ENCODE data around the gene KIAA0232.

DNA sequence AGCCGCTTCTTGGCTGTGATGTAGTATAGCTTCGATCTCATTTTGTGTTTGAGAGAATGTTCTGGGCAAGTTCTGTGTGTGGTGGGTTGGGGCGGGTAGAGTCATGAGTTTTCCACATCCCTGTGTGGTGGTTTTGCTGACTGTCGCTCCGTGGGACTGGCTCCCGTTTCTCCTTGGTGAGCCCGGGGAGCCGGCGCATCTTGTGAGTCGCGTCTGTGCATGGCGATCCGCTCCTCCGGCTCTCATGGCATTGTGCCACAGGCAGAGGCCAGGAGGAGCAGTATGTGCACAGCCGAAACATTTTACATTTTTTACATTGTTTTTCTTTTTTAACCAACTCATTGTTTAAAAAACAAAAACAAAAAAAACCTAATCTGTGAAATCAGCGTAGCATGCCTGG lies 99.4 kb downstream of the KIAA0232 start:
- TF ChIP-seq, protein P1, sequence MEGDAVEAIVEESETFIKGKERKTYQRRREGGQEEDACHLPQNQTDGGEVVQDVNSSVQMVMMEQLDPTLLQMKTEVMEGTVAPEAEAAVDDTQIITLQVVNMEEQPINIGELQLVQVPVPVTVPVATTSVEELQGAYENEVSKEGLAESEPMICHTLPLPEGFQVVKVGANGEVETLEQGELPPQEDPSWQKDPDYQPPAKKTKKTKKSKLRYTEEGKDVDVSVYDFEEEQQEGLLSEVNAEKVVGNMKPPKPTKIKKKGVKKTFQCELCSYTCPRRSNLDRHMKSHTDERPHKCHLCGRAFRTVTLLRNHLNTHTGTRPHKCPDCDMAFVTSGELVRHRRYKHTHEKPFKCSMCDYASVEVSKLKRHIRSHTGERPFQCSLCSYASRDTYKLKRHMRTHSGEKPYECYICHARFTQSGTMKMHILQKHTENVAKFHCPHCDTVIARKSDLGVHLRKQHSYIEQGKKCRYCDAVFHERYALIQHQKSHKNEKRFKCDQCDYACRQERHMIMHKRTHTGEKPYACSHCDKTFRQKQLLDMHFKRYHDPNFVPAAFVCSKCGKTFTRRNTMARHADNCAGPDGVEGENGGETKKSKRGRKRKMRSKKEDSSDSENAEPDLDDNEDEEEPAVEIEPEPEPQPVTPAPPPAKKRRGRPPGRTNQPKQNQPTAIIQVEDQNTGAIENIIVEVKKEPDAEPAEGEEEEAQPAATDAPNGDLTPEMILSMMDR (IDR thresholded peaks at IDR 0.05; ENCODE audit: low read depth, low read length, missing input control), result no peak
- TF ChIP-seq RAD21 (IDR thresholded peaks at IDR 0.05), result no peak
- TF ChIP-seq, protein P2, sequence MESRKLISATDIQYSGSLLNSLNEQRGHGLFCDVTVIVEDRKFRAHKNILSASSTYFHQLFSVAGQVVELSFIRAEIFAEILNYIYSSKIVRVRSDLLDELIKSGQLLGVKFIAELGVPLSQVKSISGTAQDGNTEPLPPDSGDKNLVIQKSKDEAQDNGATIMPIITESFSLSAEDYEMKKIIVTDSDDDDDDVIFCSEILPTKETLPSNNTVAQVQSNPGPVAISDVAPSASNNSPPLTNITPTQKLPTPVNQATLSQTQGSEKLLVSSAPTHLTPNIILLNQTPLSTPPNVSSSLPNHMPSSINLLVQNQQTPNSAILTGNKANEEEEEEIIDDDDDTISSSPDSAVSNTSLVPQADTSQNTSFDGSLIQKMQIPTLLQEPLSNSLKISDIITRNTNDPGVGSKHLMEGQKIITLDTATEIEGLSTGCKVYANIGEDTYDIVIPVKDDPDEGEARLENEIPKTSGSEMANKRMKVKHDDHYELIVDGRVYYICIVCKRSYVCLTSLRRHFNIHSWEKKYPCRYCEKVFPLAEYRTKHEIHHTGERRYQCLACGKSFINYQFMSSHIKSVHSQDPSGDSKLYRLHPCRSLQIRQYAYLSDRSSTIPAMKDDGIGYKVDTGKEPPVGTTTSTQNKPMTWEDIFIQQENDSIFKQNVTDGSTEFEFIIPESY (IDR thresholded peaks at IDR 0.05), result no peak
- TF ChIP-seq, protein P3, sequence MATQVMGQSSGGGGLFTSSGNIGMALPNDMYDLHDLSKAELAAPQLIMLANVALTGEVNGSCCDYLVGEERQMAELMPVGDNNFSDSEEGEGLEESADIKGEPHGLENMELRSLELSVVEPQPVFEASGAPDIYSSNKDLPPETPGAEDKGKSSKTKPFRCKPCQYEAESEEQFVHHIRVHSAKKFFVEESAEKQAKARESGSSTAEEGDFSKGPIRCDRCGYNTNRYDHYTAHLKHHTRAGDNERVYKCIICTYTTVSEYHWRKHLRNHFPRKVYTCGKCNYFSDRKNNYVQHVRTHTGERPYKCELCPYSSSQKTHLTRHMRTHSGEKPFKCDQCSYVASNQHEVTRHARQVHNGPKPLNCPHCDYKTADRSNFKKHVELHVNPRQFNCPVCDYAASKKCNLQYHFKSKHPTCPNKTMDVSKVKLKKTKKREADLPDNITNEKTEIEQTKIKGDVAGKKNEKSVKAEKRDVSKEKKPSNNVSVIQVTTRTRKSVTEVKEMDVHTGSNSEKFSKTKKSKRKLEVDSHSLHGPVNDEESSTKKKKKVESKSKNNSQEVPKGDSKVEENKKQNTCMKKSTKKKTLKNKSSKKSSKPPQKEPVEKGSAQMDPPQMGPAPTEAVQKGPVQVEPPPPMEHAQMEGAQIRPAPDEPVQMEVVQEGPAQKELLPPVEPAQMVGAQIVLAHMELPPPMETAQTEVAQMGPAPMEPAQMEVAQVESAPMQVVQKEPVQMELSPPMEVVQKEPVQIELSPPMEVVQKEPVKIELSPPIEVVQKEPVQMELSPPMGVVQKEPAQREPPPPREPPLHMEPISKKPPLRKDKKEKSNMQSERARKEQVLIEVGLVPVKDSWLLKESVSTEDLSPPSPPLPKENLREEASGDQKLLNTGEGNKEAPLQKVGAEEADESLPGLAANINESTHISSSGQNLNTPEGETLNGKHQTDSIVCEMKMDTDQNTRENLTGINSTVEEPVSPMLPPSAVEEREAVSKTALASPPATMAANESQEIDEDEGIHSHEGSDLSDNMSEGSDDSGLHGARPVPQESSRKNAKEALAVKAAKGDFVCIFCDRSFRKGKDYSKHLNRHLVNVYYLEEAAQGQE (IDR thresholded peaks at IDR 0.05), result no peak
- TF ChIP-seq TAF1 (conservative IDR thresholded peaks at IDR 0.05), result no peak
- no peak for TF ChIP-seq NR2F2 (IDR thresholded peaks at IDR 0.05)
